CD4-positive, alpha-beta T cell treated with Interleukin-15 for 4 hours (primary cell): ENCODE results near the gene CEP78.
A peak's percentile ranks its signal among the peaks of the same experiment; 100 is the strongest.

Experiments used
- DNase-seq: peaks from one replicate; pipeline ENCODE4 v3.0.0-alpha.2; 2020; ENCODE audit warnings: low spot score

Gene CEP78

GRCh38 chr9:78288214-78288892, 52.5 kb downstream of the CEP78 start:
- DNase-seq: no peak

- DNase-seq: no peak
Observed at GRCh38 chr9:78289474-78289873, 53.6 kb downstream of the CEP78 start.

- DNase-seq: no peak
Observed at GRCh38 chr9:78291240-78291925, 55.5 kb downstream of the CEP78 start.

GRCh38 chr9:78292026-78292425, 56.2 kb downstream of the CEP78 start:
- DNase-seq: no peak

- DNase-seq: no peak
Observed at GRCh38 chr9:78292716-78293497, 57.0 kb downstream of the CEP78 start.

- no peak for DNase-seq
Observed at GRCh38 chr9:78294290-78295176, 58.7 kb downstream of the CEP78 start.

- DNase-seq: no peak
Observed at GRCh38 chr9:78295177-78295575, 59.3 kb downstream of the CEP78 start.

- DNase-seq: no peak
Observed at GRCh38 chr9:78295731-78296130, 59.9 kb downstream of the CEP78 start.

GRCh38 chr9:78296201-78296892, 60.5 kb downstream of the CEP78 start:
- DNase-seq: no peak

GRCh38 chr9:78296893-78297671, 61.2 kb downstream of the CEP78 start, which contains the start of gene PSAT1:
Gene PSAT1 (plus strand): TSS chr9:78297125. CDS start chr9:78297211, 86 bp downstream.
- peak; percentile 89 for DNase-seq

GRCh38 chr9:78297672-78297961, 61.7 kb downstream of the CEP78 start:
- DNase-seq: no peak

GRCh38 chr9:78298046-78298765, 62.3 kb downstream of the CEP78 start:
- no peak for DNase-seq

GRCh38 chr9:78300209-78300608, 64.3 kb downstream of the CEP78 start:
- no peak for DNase-seq

GRCh38 chr9:78301466-78301865, 65.6 kb downstream of the CEP78 start:
- DNase-seq: no peak

- no peak for DNase-seq
Observed at GRCh38 chr9:78303377-78304062, 67.6 kb downstream of the CEP78 start.

- DNase-seq: no peak
Observed at GRCh38 chr9:78304357-78304756, 68.5 kb downstream of the CEP78 start.

- DNase-seq: no peak
Observed at GRCh38 chr9:78306222-78307076, 70.6 kb downstream of the CEP78 start.

GRCh38 chr9:78307360-78307759, 71.5 kb downstream of the CEP78 start:
- no peak for DNase-seq
